PFSK-1 (cell line): ENCODE results near the gene PLEKHG1.

Source experiments
- FOXP2 ChIP-seq: optimal IDR thresholded peaks from 2 replicates; pipeline ENCODE3; 2011; ENCODE audit warnings: borderline replicate concordance, control low read depth, inconsistent platforms; ENCODE audit not compliant: insufficient read depth; ENCODE audit errors: extremely low read length, extremely low read depth
- POLR2AphosphoS5 ChIP-seq: IDR thresholded peaks from 2 replicates; pipeline ENCODE4 v1.6.1; 2012; ENCODE audit warnings: low read depth, mild to moderate bottlenecking, control low read depth, low read length, moderate library complexity
- REST ChIP-seq, 2 experiments: IDR thresholded peaks; 2 replicates each; pipeline versions ENCODE4 v1.6.1 to v1.8.0; 2011 to 2012; ENCODE audit warnings: low read depth in 2 of 2, low read length in 2 of 2, control low read depth in 1 of 2, inconsistent platforms in 1 of 2, mild to moderate bottlenecking in 1 of 2, moderate library complexity in 1 of 2; ENCODE audit not compliant: insufficient read depth in 1 of 2
- TAF1 ChIP-seq: IDR thresholded peaks from 2 replicates; pipeline ENCODE4 v1.6.1; 2012; ENCODE audit warnings: low read length, control low read depth, borderline replicate concordance; ENCODE audit not compliant: insufficient read depth

- TF ChIP-seq FOXP2, result no peak
- no peak for TF ChIP-seq POLR2AphosphoS5
- TF ChIP-seq REST (IDR thresholded peaks at IDR 0.05; ENCODE audit: insufficient read depth in 1 of 2, low read depth in 2 of 2, low read length in 2 of 2), result no peak
- TF ChIP-seq TAF1, result no peak
Measured at GRCh38 chr6:150635906-150636514, 36.3 kb downstream of the PLEKHG1 start.
